ENCODE measurements around the gene ZFP91.

Gene ZFP91

GRCh38 chr11:58586998-58587397 is 8.1 kb downstream of the ZFP91 start:
- DNase-seq, result no peak

- no peak for DNase-seq
Observed at GRCh38 chr11:58591659-58592058, 12.8 kb downstream of the ZFP91 start.

- no peak for DNase-seq
Observed at GRCh38 chr11:58592760-58593472, 14.1 kb downstream of the ZFP91 start.

GRCh38 chr11:58594826-58595225 is 16.0 kb downstream of the ZFP91 start:
- no peak for DNase-seq

- no peak for DNase-seq
Observed at GRCh38 chr11:58596621-58597020, 17.8 kb downstream of the ZFP91 start.

GRCh38 chr11:58597486-58598144 is 18.8 kb downstream of the ZFP91 start:
- no peak for DNase-seq

- no peak for DNase-seq
Observed at GRCh38 chr11:58600510-58600909, 21.6 kb downstream of the ZFP91 start.

- DNase-seq, result no peak
Observed at GRCh38 chr11:58606930-58607714, 28.3 kb downstream of the ZFP91 start.

- DNase-seq, result no peak
Observed at GRCh38 chr11:58608331-58608730, 29.5 kb downstream of the ZFP91 start.

- DNase-seq, result no peak
Observed at GRCh38 chr11:58609723-58610122, 30.9 kb downstream of the ZFP91 start.

GRCh38 chr11:58613228-58613627 is 34.4 kb downstream of the ZFP91 start:
- DNase-seq, result no peak

GRCh38 chr11:58615559-58615958 is 36.7 kb downstream of the ZFP91 start:
- DNase-seq, result no peak

GRCh38 chr11:58616594-58616993 is 37.7 kb downstream of the ZFP91 start:
- no peak for DNase-seq

- DNase-seq, result no peak
Observed at GRCh38 chr11:58617976-58618557, 39.2 kb downstream of the ZFP91 start.

GRCh38 chr11:58621586-58622262 is 42.9 kb downstream of the ZFP91 start:
- no peak for DNase-seq

- DNase-seq, result no peak
Observed at GRCh38 chr11:58622344-58622743, 43.5 kb downstream of the ZFP91 start, which contains the start of gene CNTF. Gene CNTF, plus strand, starts transcription at chr11:58622665. Its CDS starts 88 bp downstream, at chr11:58622753.

GRCh38 chr11:58625086-58625485 is 46.2 kb downstream of the ZFP91 start:
- DNase-seq, result no peak

- no peak for DNase-seq
Observed at GRCh38 chr11:58625826-58626460, 47.1 kb downstream of the ZFP91 start.

- DNase-seq, result no peak
Observed at GRCh38 chr11:58626934-58627483, 48.1 kb downstream of the ZFP91 start.

- no peak for DNase-seq
Observed at GRCh38 chr11:58628446-58628845, 49.6 kb downstream of the ZFP91 start.

- peak in 1 of 2 experiments; percentile 59 for DNase-seq
Observed at GRCh38 chr11:58629857-58630256, 51.0 kb downstream of the ZFP91 start.

- DNase-seq, result no peak
Observed at GRCh38 chr11:58631378-58631777, 52.5 kb downstream of the ZFP91 start.
